HEK293 (cell line): ENCODE measurements around the gene GPHB5.

ENCODE experiments used
- CTCF ChIA-PET: fragments of 350-600 bp; formaldehyde crosslinking; extraction: SDS; loops from one replicate; lab custom pipeline; 2021; ENCODE audit warnings: antibody characterized with exemption; lab: Yijun Ruan, JAX
- POLR2A ChIA-PET: fragments of 300-600 bp; formaldehyde crosslinking; extraction: SDS; loops from one replicate; lab custom pipeline; 2020; ENCODE audit warnings: antibody characterized with exemption, inconsistent platforms; lab: Yijun Ruan, JAX
- H3K27ac ChIP-seq: fragments of 200-500 bp; sonication (Bioruptor generic); 2 replicates; pipeline ENCODE4 v1.5.1; 2014; ENCODE audit warnings: low read depth, low read length, control low read depth, inconsistent platforms; ENCODE audit errors: extremely low read depth
- H3K36me3 ChIP-seq, 2 experiments: fragments of 200-500 bp in 1 of 2; sonication (Bioruptor generic) in 1 of 2; 1 replicate in 1 of 2; 2 replicates in 1 of 2; pipeline ENCODE4 v1.5.1; 2014 to 2017; ENCODE audit warnings: inconsistent platforms in 2 of 2, low read length in 2 of 2; ENCODE audit not compliant: control insufficient read depth in 2 of 2, insufficient read depth in 1 of 2
- H3K4me1 ChIP-seq: fragments of 200-500 bp; sonication (Bioruptor generic); 2 replicates; pipeline ENCODE4 v1.5.1; 2014; ENCODE audit warnings: mild to moderate bottlenecking, low read length, inconsistent platforms; ENCODE audit not compliant: control insufficient read depth, insufficient read depth
- H3K4me3 ChIP-seq: 2 replicates; pipeline ENCODE4 v1.5.1; 2011; ENCODE audit warnings: low read depth, mild to moderate bottlenecking, control low read depth, low read length, moderate library complexity
- H3K9me3 ChIP-seq: fragments of 200-500 bp; sonication (Bioruptor generic); 2 replicates; pipeline ENCODE4 v1.5.1; 2014; ENCODE audit warnings: low read depth, low read length, inconsistent platforms; ENCODE audit not compliant: control insufficient read depth, insufficient read depth
- GLIS2 ChIP-seq: fragments of 450-650 bp; formaldehyde crosslinking; IDR thresholded peaks from 2 replicates; pipeline ENCODE4 v1.5.1; 2016; ENCODE audit warnings: missing biosample characterization, missing genetic modification characterization
- OVOL3 ChIP-seq: fragments of 450-650 bp; formaldehyde crosslinking; IDR thresholded peaks from 2 replicates; pipeline ENCODE4 v1.5.1; 2016; ENCODE audit warnings: missing biosample characterization, missing genetic modification characterization
- ZFP41 ChIP-seq: fragments of 450-650 bp; formaldehyde crosslinking; IDR thresholded peaks from 2 replicates; pipeline ENCODE4 v1.5.1; 2016; ENCODE audit warnings: missing biosample characterization, missing genetic modification characterization, borderline replicate concordance
- ZNF132 ChIP-seq: fragments of 450-650 bp; formaldehyde crosslinking; IDR thresholded peaks from 2 replicates; pipeline ENCODE4 v1.5.1; 2017; ENCODE audit warnings: missing biosample characterization, missing genetic modification characterization, borderline replicate concordance
- ZNF221 ChIP-seq: fragments of 450-650 bp; formaldehyde crosslinking; IDR thresholded peaks from 2 replicates; pipeline ENCODE4 v1.5.1; 2017; ENCODE audit warnings: missing biosample characterization, missing genetic modification characterization, borderline replicate concordance
- ZNF366 ChIP-seq: fragments of 450-650 bp; formaldehyde crosslinking; conservative IDR thresholded peaks from 2 replicates; pipeline ENCODE4 v1.5.1; 2016; ENCODE audit warnings: missing biosample characterization, missing genetic modification characterization
- ZNF426 ChIP-seq: fragments of 450-650 bp; formaldehyde crosslinking; IDR thresholded peaks from 2 replicates; pipeline ENCODE4 v1.5.1; 2017; ENCODE audit warnings: missing biosample characterization, missing genetic modification characterization, mild to moderate bottlenecking, inconsistent platforms, moderate library complexity
- ZNF473 ChIP-seq: fragments of 450-650 bp; formaldehyde crosslinking; IDR thresholded peaks from 2 replicates; pipeline ENCODE4 v1.5.1; 2017; ENCODE audit warnings: missing biosample characterization, missing genetic modification characterization
- ZNF501 ChIP-seq: fragments of 450-650 bp; formaldehyde crosslinking; IDR thresholded peaks from 2 replicates; pipeline ENCODE4 v1.5.1; 2016; ENCODE audit warnings: missing biosample characterization, missing genetic modification characterization
- ZNF529 ChIP-seq: fragments of 450-650 bp; formaldehyde crosslinking; IDR thresholded peaks from 2 replicates; pipeline ENCODE4 v1.5.1; 2017; ENCODE audit warnings: missing genetic modification characterization, missing biosample characterization; ENCODE audit not compliant: insufficient replicate concordance
- ZNF660 ChIP-seq: fragments of 450-650 bp; IDR thresholded peaks from 2 replicates; pipeline ENCODE4 v1.5.1; 2018; ENCODE audit warnings: missing biosample characterization, mild to moderate bottlenecking, missing genetic modification characterization
- ZNF777 ChIP-seq: fragments of 450-650 bp; formaldehyde crosslinking; IDR thresholded peaks from 2 replicates; pipeline ENCODE4 v1.5.1; 2017; ENCODE audit warnings: missing biosample characterization, missing genetic modification characterization, borderline replicate concordance
- ZNF785 ChIP-seq: fragments of 450-650 bp; formaldehyde crosslinking; IDR thresholded peaks from 2 replicates; pipeline ENCODE4 v1.5.1; 2016; ENCODE audit warnings: missing biosample characterization, missing genetic modification characterization
- ZSCAN16 ChIP-seq: fragments of 450-650 bp; formaldehyde crosslinking; IDR thresholded peaks from 2 replicates; pipeline ENCODE4 v1.5.1; 2016; ENCODE audit warnings: missing biosample characterization, missing genetic modification characterization
- ZXDB ChIP-seq: fragments of 450-650 bp; formaldehyde crosslinking; IDR thresholded peaks from 2 replicates; pipeline ENCODE4 v1.5.1; 2016; ENCODE audit warnings: missing biosample characterization, missing genetic modification characterization
- TF ChIP-seq, protein P1 (sequence below): fragments of 450-650 bp; formaldehyde crosslinking; IDR thresholded peaks from 2 replicates; pipeline ENCODE4 v1.5.1; 2017; ENCODE audit warnings: missing biosample characterization, missing genetic modification characterization
- TF ChIP-seq, protein P2 (sequence below): fragments of 450-650 bp; formaldehyde crosslinking; IDR thresholded peaks from 2 replicates; pipeline ENCODE4 v1.5.1; 2016; ENCODE audit warnings: missing biosample characterization, missing genetic modification characterization
- TF ChIP-seq, protein P3 (sequence below): fragments of 450-650 bp; formaldehyde crosslinking; IDR thresholded peaks from 2 replicates; pipeline ENCODE4 v1.5.1; 2016; ENCODE audit warnings: missing biosample characterization, missing genetic modification characterization

Gene GPHB5

DNA sequence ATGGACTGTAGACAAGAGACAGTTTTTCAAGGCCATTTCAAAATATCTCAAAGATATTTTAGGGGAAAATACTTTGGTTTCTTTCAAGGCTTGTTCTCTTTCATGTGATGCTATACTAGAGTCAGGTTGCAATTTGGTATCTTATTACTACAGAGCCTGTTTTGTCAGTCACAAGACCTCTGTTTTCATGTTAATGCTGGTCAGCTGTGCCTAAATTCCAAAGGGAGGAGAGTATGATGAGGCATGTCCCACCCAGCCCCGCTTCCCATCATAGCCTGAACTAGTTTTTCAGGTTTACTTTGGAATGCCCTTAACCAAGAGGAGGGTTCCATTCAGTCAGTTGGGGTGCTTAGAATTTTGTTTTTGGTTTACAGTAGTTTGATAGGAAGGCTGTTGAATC, 52.6 kb downstream of the GPHB5 start:
- no peaks in the 10 kb centered on the region for H3K4me1 ChIP-seq
- TF ChIP-seq, protein P1, sequence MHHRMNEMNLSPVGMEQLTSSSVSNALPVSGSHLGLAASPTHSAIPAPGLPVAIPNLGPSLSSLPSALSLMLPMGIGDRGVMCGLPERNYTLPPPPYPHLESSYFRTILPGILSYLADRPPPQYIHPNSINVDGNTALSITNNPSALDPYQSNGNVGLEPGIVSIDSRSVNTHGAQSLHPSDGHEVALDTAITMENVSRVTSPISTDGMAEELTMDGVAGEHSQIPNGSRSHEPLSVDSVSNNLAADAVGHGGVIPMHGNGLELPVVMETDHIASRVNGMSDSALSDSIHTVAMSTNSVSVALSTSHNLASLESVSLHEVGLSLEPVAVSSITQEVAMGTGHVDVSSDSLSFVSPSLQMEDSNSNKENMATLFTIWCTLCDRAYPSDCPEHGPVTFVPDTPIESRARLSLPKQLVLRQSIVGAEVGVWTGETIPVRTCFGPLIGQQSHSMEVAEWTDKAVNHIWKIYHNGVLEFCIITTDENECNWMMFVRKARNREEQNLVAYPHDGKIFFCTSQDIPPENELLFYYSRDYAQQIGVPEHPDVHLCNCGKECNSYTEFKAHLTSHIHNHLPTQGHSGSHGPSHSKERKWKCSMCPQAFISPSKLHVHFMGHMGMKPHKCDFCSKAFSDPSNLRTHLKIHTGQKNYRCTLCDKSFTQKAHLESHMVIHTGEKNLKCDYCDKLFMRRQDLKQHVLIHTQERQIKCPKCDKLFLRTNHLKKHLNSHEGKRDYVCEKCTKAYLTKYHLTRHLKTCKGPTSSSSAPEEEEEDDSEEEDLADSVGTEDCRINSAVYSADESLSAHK (tag by site-specific recombination), result no peak
- TF ChIP-seq ZNF660 (tag by site-specific recombination) (no peak), ZSCAN16 (tag by site-specific recombination) (no peak), ZXDB (tag by site-specific recombination) (no peak), ZNF473 (tag by site-specific recombination) (no peak), ZNF501 (tag by site-specific recombination) (no peak), ZNF529 (tag by site-specific recombination) (no peak), ZNF132 (tag by site-specific recombination) (no peak), ZNF785 (tag by site-specific recombination) (no peak), GLIS2 (tag by site-specific recombination) (no peak), ZNF426 (tag by site-specific recombination) (no peak), ZFP41 (tag by site-specific recombination) (no peak), OVOL3 (no peak), ZNF366 (tag by site-specific recombination) (no peak), ZNF777 (tag by site-specific recombination) (no peak), ZNF221 (no peak)
- TF ChIP-seq, protein P2, sequence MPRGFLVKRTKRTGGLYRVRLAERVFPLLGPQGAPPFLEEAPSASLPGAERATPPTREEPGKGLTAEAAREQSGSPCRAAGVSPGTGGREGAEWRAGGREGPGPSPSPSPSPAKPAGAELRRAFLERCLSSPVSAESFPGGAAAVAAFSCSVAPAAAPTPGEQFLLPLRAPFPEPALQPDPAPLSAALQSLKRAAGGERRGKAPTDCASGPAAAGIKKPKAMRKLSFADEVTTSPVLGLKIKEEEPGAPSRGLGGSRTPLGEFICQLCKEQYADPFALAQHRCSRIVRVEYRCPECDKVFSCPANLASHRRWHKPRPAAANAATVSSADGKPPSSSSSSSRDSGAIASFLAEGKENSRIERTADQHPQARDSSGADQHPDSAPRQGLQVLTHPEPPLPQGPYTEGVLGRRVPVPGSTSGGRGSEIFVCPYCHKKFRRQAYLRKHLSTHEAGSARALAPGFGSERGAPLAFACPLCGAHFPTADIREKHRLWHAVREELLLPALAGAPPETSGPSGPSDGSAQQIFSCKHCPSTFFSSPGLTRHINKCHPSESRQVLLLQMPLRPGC (tag by site-specific recombination), result no peak
- TF ChIP-seq, protein P3, sequence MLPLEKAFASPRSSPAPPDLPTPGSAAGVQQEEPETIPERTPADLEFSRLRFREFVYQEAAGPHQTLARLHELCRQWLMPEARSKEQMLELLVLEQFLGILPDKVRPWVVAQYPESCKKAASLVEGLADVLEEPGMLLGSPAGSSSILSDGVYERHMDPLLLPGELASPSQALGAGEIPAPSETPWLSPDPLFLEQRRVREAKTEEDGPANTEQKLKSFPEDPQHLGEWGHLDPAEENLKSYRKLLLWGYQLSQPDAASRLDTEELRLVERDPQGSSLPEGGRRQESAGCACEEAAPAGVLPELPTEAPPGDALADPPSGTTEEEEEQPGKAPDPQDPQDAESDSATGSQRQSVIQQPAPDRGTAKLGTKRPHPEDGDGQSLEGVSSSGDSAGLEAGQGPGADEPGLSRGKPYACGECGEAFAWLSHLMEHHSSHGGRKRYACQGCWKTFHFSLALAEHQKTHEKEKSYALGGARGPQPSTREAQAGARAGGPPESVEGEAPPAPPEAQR (tag by site-specific recombination), result no peak
- CTCF ChIA-PET, result interaction anchor here (1.6 kb wide), 1 partner anchor 11 kb away, joined by 6 read pairs; no protein-coding TSS in a partner anchor
- no peaks in the 10 kb centered on the region for H3K36me3 ChIP-seq
- no peaks in the 10 kb centered on the region for H3K9me3 ChIP-seq
- no peak overlapping the region for H3K4me3 ChIP-seq
- no peak overlapping the region for H3K27ac ChIP-seq
- POLR2A ChIA-PET, result no interaction called here
